ENCODE measurements around the gene CDK6.

DNA sequence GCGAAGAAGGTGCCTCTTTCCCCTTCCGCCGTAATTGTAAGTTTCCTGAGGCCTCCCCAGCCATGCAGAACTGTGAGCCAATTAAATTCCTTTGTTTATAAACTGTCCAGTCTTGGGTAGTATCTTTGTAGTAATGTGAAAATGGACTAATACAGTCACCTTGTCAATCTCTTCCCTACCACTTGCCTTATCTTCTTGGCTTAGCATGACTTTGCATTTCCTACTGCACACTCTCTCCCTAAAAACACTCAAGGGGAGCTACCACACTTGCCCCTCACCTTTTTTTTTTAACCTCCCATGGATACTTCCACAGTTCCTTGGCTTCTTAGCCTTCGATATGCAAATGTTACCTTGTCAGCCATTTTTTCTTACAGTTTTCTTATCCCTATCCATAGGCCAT lies 7.4 kb upstream of the CDK6 start:
- no peak for TF ChIP-seq ZBTB1 (CRISPR knock-in tag; IDR thresholded peaks at IDR 0.05; ENCODE audit: borderline replicate concordance, low read depth)
- TF ChIP-seq CEBPB (tag; IDR thresholded peaks at IDR 0.05) = no peak
- no peak for TF ChIP-seq ZNF609 (CRISPR knock-in tag; IDR thresholded peaks at IDR 0.05; ENCODE audit: borderline replicate concordance)
- no peak for TF ChIP-seq SIX5 (IDR thresholded peaks at IDR 0.05; ENCODE audit: borderline replicate concordance in 1 of 2, insufficient read depth in 1 of 2, low read depth in 1 of 2, low read length in 2 of 2)
- no peak for TF ChIP-seq HCFC1 (IDR thresholded peaks at IDR 0.05; ENCODE audit: low read depth, low read length)
- TF ChIP-seq, protein P1, sequence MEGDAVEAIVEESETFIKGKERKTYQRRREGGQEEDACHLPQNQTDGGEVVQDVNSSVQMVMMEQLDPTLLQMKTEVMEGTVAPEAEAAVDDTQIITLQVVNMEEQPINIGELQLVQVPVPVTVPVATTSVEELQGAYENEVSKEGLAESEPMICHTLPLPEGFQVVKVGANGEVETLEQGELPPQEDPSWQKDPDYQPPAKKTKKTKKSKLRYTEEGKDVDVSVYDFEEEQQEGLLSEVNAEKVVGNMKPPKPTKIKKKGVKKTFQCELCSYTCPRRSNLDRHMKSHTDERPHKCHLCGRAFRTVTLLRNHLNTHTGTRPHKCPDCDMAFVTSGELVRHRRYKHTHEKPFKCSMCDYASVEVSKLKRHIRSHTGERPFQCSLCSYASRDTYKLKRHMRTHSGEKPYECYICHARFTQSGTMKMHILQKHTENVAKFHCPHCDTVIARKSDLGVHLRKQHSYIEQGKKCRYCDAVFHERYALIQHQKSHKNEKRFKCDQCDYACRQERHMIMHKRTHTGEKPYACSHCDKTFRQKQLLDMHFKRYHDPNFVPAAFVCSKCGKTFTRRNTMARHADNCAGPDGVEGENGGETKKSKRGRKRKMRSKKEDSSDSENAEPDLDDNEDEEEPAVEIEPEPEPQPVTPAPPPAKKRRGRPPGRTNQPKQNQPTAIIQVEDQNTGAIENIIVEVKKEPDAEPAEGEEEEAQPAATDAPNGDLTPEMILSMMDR (IDR thresholded peaks at IDR 0.05 in 2 of 3, conservative IDR thresholded peaks at IDR 0.05 in 1 of 3; ENCODE audit: insufficient read depth in 2 of 3, low read depth in 1 of 3, low read length in 3 of 3) = no peak
- TF ChIP-seq BRF2 (IDR thresholded peaks at IDR 0.05; ENCODE audit: borderline replicate concordance, insufficient read depth, insufficient read length) = no peak
- TF ChIP-seq ESRRA (IDR thresholded peaks at IDR 0.05; ENCODE audit: borderline replicate concordance, low read depth) = no peak
- TF ChIP-seq POLR2A (conservative IDR thresholded peaks at IDR 0.05) = no peak
- no peak for TF ChIP-seq NRF1 (conservative IDR thresholded peaks at IDR 0.05 in 1 of 2, IDR thresholded peaks at IDR 0.05 in 1 of 2)
- TF ChIP-seq ZNF274 (IDR thresholded peaks at IDR 0.05; ENCODE audit: borderline replicate concordance, low read depth, low read length) = no peak
- TF ChIP-seq, protein P2, sequence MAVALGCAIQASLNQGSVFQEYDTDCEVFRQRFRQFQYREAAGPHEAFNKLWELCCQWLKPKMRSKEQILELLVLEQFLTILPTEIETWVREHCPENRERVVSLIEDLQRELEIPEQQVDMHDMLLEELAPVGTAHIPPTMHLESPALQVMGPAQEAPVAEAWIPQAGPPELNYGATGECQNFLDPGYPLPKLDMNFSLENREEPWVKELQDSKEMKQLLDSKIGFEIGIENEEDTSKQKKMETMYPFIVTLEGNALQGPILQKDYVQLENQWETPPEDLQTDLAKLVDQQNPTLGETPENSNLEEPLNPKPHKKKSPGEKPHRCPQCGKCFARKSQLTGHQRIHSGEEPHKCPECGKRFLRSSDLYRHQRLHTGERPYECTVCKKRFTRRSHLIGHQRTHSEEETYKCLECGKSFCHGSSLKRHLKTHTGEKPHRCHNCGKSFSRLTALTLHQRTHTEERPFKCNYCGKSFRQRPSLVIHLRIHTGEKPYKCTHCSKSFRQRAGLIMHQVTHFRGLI (CRISPR knock-in tag; IDR thresholded peaks at IDR 0.05) = no peak
- TF ChIP-seq, protein P3, sequence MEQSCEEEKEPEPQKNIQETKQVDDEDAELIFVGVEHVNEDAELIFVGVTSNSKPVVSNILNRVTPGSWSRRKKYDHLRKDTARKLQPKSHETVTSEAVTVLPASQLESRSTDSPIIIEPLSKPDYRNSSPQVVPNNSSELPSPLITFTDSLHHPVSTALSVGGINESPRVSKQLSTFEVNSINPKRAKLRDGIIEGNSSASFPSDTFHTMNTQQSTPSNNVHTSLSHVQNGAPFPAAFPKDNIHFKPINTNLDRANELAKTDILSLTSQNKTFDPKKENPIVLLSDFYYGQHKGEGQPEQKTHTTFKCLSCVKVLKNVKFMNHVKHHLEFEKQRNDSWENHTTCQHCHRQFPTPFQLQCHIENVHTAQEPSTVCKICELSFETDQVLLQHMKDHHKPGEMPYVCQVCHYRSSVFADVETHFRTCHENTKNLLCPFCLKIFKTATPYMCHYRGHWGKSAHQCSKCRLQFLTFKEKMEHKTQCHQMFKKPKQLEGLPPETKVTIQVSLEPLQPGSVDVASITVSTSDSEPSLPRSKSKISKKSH (CRISPR knock-in tag; IDR thresholded peaks at IDR 0.05) = no peak
- TF ChIP-seq MTA1 (IDR thresholded peaks at IDR 0.05; ENCODE audit: borderline replicate concordance) = no peak

Measured in K562 (cell line).